ENCODE measurements around the gene PKMYT1. TPM values are rescaled to one million over a fixed set of nuclear protein-coding genes. Genes with fewer than 3 reads are reported as not detected.

Gene PKMYT1
- total RNA-seq, 1 donor from 2014 or later: 42.3 TPM

GRCh38 chr16:3009568-3010390 lies 29.5 kb upstream of the PKMYT1 start:
- H3K9me3 Mint-ChIP-seq: no peaks in the 10 kb centered on the region
- no peak for TF ChIP-seq CTCF (conservative IDR thresholded peaks at IDR 0.05)
- peaks cover 69% of the 10 kb centered on the region for H3K27me3 Mint-ChIP-seq
- no peaks in the 10 kb centered on the region for H3K36me3 Mint-ChIP-seq
- peaks cover under 1% of the 10 kb centered on the region for H3K4me1 Mint-ChIP-seq (ENCODE audit: unreplicated experiment)
- H3K27ac Mint-ChIP-seq: peak overlapping the region; percentile 95
- peak; percentile 85 for DNase-seq (ENCODE audit: extremely low spot score, unreplicated experiment)
- H3K4me3 Mint-ChIP-seq: peak overlapping the region; percentile 55

- peak overlapping the region; percentile 95 for H3K27ac Mint-ChIP-seq
- H3K4me1 Mint-ChIP-seq (ENCODE audit: unreplicated experiment): no peaks in the 10 kb centered on the region
- peaks cover 62% of the 10 kb centered on the region for H3K27me3 Mint-ChIP-seq
- H3K4me3 Mint-ChIP-seq: peak overlapping the region; percentile 55
- no peak for TF ChIP-seq CTCF (conservative IDR thresholded peaks at IDR 0.05)
- DNase-seq (ENCODE audit: extremely low spot score, unreplicated experiment): no peak
- no peaks in the 10 kb centered on the region for H3K9me3 Mint-ChIP-seq
- H3K36me3 Mint-ChIP-seq: no peaks in the 10 kb centered on the region
Measured at GRCh38 chr16:3008690-3009037, 28.4 kb upstream of the PKMYT1 start.

- DNase-seq (ENCODE audit: extremely low spot score, unreplicated experiment): no peak
- Mint-ChIP-seq H3K27me3 (peaks cover 59% of the 10 kb centered on the region), H3K4me1 (ENCODE audit: unreplicated experiment) (no peaks in the 10 kb centered on the region), H3K4me3 (peak overlapping the region; percentile 55), H3K27ac (peak overlapping the region; percentile 95), H3K9me3 (no peaks in the 10 kb centered on the region), H3K36me3 (no peaks in the 10 kb centered on the region)
- TF ChIP-seq CTCF (conservative IDR thresholded peaks at IDR 0.05): no peak
Measured at GRCh38 chr16:3007957-3008689, 27.9 kb upstream of the PKMYT1 start.

- DNase-seq (ENCODE audit: extremely low spot score, unreplicated experiment): no peak
- peak overlapping the region; percentile 95 for H3K27ac Mint-ChIP-seq
- H3K36me3 Mint-ChIP-seq: no peaks in the 10 kb centered on the region
- no peaks in the 10 kb centered on the region for H3K9me3 Mint-ChIP-seq
- TF ChIP-seq CTCF (conservative IDR thresholded peaks at IDR 0.05): no peak
- no peaks in the 10 kb centered on the region for H3K4me1 Mint-ChIP-seq (ENCODE audit: unreplicated experiment)
- H3K27me3 Mint-ChIP-seq: peaks cover 52% of the 10 kb centered on the region
- peak overlapping the region; percentile 78 for H3K4me3 Mint-ChIP-seq
Measured at GRCh38 chr16:3007059-3007956, 27.1 kb upstream of the PKMYT1 start.

- no peak for DNase-seq (ENCODE audit: extremely low spot score, unreplicated experiment)
- Mint-ChIP-seq H3K4me1 (ENCODE audit: unreplicated experiment) (no peaks in the 10 kb centered on the region), H3K4me3 (peak overlapping the region; percentile 88), H3K36me3 (no peaks in the 10 kb centered on the region), H3K9me3 (no peaks in the 10 kb centered on the region), H3K27ac (peak overlapping the region; percentile 91), H3K27me3 (peaks cover 54% of the 10 kb centered on the region)
- no peak for TF ChIP-seq CTCF (conservative IDR thresholded peaks at IDR 0.05)
Measured at GRCh38 chr16:3004781-3005284, 24.6 kb upstream of the PKMYT1 start.
